Subcutaneous adipose tissue (tissue), 4 donors: Measurements from ENCODE around the gene PTPRG. TPM values are rescaled to one million over a fixed set of nuclear protein-coding genes. Genes with fewer than 3 reads are reported as not detected.

Source experiments
- total RNA-seq, 4 donors: library from RNA; depleted of rRNA; stranded (reverse); fragments of >200 nt; gene quantifications; one replicate each; pipeline ENCODE4 v1.1.0, GENCODE V29; 2016
- TF ChIP-seq, protein P1 (sequence below): fragments of 450-650 bp; IDR thresholded peaks from one replicate; pipeline ENCODE4 v1.5.1; 2016; ENCODE audit warnings: low read depth, mild to moderate bottlenecking, control low read depth, antibody characterized with exemption, moderate library complexity

PTPRG gene
- total RNA-seq, 4 donors from 2014 or later, result 115 to 164 (median 159) TPM

DNA sequence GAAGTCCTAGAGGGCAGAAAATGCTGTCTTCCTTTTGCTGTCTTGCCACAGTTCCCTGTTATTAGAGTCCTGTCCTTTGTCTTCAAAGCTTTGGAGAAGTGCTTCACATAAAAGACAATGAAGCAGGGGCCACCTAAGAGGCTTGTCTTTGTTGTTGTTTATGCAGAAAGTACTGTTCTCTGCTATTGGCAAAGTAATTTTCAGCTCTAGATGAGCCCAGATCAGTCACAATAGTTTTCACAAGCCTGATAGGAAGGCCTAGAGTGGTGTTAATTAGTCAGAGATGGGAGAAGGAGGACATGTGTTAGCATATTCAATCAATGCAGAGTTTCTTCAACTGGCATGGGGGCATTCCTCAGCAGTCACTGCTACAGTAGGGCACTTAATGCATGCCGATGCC, 300.0 kb downstream of the PTPRG start:
- TF ChIP-seq, protein P1, sequence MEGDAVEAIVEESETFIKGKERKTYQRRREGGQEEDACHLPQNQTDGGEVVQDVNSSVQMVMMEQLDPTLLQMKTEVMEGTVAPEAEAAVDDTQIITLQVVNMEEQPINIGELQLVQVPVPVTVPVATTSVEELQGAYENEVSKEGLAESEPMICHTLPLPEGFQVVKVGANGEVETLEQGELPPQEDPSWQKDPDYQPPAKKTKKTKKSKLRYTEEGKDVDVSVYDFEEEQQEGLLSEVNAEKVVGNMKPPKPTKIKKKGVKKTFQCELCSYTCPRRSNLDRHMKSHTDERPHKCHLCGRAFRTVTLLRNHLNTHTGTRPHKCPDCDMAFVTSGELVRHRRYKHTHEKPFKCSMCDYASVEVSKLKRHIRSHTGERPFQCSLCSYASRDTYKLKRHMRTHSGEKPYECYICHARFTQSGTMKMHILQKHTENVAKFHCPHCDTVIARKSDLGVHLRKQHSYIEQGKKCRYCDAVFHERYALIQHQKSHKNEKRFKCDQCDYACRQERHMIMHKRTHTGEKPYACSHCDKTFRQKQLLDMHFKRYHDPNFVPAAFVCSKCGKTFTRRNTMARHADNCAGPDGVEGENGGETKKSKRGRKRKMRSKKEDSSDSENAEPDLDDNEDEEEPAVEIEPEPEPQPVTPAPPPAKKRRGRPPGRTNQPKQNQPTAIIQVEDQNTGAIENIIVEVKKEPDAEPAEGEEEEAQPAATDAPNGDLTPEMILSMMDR, result no peak

DNA sequence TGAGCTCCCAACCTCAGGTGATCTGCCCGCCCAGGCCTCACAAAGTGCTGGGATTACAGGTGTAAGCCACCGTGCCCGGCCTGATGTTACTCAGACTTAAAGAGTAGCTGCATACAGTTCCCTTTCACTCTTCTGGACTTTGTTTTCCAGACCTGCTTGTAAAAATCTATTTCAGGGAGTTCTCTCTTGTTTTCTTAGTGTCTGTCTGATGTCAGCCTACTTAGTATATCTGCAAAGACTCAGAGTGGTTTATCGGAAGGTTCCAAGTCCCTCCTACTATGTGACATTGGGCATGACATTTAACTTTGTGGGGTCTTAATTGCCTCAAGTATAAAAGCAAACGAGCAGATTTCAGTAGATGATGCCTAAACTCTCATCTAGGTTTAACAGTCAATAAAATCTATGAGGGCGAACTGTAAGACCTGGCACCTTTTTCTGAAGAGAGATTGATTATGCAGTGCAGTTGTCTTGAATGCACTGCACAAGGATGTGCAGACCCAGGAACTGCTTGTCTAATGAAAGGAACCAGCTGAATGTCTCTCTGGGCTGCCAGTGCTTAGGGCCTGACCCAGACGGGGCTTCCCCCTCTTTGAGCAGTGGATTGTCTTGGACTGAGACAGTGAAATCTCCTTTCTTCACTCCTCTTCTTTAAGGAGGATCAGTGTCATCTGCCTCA, 301.4 kb downstream of the PTPRG start:
- TF ChIP-seq, protein P1, result no peak

DNA sequence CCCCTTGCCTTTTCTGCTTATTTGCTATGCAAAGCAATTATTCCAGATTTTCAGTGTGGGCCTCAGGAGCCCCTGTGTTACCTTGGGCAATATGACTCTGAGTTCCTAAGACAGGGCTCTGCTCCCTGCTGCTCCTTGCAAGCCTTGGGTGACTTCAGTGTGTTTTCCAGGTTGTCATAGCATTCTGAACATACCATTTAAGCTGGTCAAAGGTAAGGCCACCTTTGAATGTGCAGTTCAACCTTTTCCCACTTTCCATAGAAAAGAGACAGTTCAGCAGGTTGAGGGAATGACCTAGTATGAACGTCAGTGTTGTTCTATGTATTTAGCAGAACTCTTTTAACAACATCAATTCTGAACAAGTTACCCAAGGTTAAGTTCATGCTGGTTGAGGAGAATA, 302.2 kb downstream of the PTPRG start:
- TF ChIP-seq, protein P1, result no peak

DNA sequence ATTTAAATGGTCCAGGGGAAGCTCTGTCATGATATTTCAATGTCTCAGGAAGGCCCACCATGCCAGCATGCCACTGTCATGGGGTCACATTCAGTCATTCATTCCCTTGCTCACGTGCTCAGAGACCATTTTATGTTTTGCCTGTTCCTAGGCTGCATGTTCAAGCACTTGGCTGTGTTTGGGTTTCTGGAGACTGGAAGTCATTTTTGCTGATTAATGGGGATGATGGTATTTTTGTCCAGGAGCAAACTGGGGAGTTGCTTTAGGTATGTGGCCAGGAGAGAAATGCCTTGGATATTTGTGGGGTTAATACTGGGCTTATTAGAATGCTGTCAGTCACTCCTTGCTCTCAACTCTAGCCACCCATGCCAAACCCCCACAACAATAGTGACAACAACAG, 303.5 kb downstream of the PTPRG start:
- TF ChIP-seq, protein P1, result no peak

DNA sequence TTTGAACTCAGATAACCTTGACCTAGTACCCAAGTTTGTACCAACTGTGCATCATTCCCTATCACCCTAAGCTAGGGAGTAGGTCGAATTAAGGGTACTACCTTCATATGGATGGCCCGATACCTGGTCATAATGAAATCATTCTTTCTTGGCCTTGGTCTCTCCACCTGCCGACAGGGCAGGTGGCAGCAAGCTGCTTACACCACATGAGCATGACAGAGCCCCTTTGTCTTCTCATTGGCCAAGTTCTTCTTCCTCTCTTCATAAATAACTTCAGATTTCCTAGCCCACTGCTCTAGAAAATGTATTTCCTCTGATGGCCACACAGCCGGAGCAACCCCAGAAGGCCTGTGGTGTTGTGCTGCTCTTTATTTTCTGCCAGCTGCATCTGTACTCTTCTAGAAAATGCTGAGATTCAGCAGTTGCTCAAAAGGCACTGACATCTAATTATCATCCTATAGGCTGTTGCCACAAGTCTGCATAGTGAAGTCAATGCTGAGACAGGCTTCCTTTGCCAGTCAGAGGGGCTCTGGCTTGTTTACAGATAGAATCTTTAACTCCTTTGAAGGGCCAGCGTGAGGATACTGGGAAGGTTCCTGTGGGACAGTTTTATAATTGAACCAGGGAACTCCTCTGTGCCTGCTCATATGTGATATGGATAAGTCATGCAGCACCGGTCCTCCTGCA, 304.2 kb downstream of the PTPRG start:
- TF ChIP-seq, protein P1, result no peak

DNA sequence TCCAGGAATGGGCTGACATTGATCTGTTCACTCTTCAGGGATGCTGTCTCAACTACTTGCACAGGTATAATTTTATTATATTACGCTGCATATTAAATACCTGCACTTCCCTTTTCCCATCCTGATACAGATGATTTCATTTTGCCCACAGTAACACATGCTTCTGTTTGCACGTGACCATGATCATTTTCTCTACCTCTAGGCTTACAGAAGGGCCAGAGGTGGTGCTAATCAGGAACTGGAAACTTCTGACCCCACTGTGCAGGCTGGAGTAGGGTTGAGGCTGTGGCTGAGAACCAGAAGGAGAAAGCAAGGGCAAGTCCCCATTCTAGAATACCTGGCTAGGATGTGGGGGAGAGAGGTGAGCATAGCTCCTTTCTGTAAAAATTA, 304.8 kb downstream of the PTPRG start:
- TF ChIP-seq, protein P1, result no peak

DNA sequence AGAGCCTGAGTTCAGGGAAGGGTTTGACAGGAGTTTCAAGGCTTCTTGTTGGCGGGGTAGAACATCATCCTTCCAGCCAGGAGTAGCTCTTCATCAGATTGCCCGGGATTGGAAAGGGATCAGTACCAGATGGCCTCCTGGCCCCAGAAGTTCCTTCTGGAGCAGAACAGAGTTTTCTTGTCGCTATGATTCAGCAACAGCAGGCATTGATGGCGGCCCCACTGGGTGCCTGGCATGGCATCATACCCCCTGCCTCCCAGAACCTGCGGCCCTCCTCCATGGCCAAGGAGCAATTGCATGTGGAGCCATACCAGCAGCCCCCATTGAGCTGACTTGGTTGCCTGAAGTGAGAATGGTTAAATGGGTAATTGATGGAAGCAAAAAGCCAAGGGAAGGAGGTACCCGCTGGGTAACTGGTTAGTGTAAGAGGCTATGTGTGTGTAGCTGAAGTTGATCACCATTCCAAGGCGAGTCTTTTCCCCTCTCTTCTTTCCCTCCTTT, 305.6 kb downstream of the PTPRG start:
- TF ChIP-seq, protein P1, result no peak
